ENCODE results near the gene CLTRN. TPM values are rescaled to one million over a fixed set of nuclear protein-coding genes. Genes with fewer than 3 reads are reported as not detected.

The CLTRN gene
- total and polyA plus RNA-seq, 2 donors (not counting 3 experiments of a cell fraction or from before 2014, with no cell fraction given), result 0.04 TPM; not detected in 1

DNA sequence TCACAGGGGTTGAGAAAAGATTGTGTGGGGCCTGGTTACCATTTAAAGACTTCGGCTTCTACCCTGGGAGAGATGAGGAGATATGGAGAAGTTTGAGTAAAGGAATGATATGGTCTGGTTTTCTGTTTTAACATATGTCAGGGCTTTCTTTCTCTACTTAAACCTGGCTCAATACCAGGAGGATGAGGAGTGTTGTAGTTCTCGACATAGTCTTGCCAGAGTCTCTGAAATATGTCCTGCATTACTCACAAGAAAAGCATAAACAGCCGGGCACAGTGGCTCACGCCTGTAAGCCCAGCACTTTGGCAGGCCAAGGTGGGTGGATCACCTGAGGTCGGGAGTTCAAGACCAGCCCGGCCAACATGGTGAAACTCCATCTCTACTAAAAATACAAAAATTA lies 47.5 kb downstream of the CLTRN start:
- no peak overlapping the region for H3K9ac ChIP-seq (replicated peaks; ENCODE audit: extremely low read depth, insufficient read depth, low read length)
- no peak overlapping the region for H2AFZ ChIP-seq (ENCODE audit: low read depth, low read length)
- FAIRE-seq (no peak), DNase-seq (ENCODE audit: low read depth, low spot score) (no peak)
- no peak overlapping the region for H3K4me3 ChIP-seq (replicated peaks in 1 of 3; ENCODE audit: insufficient read depth in 1 of 3, low read depth in 1 of 3, low read length in 3 of 3)
- H3K27ac ChIP-seq (ENCODE audit: insufficient read depth, low read depth, low read length), result no peak overlapping the region
- no peak for TF ChIP-seq POLR2AphosphoS5 (IDR thresholded peaks at IDR 0.05; ENCODE audit: insufficient read depth, low read depth, low read length)
- H3K9me3 ChIP-seq (replicated peaks; ENCODE audit: control insufficient read depth, insufficient read depth, low read length), result no peaks in the 10 kb centered on the region
- BruUV-seq (replicated peaks), result no TSS peak
- H3K36me3 ChIP-seq (ENCODE audit: control insufficient read depth in 2 of 2, extremely low read depth in 1 of 2, insufficient read depth in 2 of 2, low read length in 2 of 2), result no peaks in the 10 kb centered on the region
- intact Hi-C loops (cut with micrococcal nuclease), result no loop called here
- peaks cover 0 to 1% of the 10 kb centered on the region in 2 experiments for H3K27me3 ChIP-seq (ENCODE audit: control insufficient read depth in 2 of 2, insufficient read depth in 2 of 2, low read length in 2 of 2)
- H3K4me1 ChIP-seq (ENCODE audit: control insufficient read depth, extremely low read depth, insufficient read depth, low read length), result no peaks in the 10 kb centered on the region
- ChIA-PET POLR2A (no interaction called here), CTCF (no interaction called here)
- H4K20me1 ChIP-seq (replicated peaks; ENCODE audit: control insufficient read depth, extremely low read depth, insufficient read depth, low read length), result no peaks in the 10 kb centered on the region
- no peak overlapping the region for H3K4me2 ChIP-seq (ENCODE audit: insufficient read depth, low read length)
- H3K79me2 ChIP-seq (ENCODE audit: control insufficient read depth, insufficient read depth, low read length), result no peaks in the 10 kb centered on the region
- no peaks in the 10 kb centered on the region for H3K9me1 ChIP-seq (replicated peaks; ENCODE audit: control insufficient read depth, extremely low read depth, insufficient read depth, low read length)
- dilution Hi-C loops (cut with MboI; ENCODE audit: extremely low pct_ligation_motif_present, low sequenced_read_pairs), result no loop called here

DNA sequence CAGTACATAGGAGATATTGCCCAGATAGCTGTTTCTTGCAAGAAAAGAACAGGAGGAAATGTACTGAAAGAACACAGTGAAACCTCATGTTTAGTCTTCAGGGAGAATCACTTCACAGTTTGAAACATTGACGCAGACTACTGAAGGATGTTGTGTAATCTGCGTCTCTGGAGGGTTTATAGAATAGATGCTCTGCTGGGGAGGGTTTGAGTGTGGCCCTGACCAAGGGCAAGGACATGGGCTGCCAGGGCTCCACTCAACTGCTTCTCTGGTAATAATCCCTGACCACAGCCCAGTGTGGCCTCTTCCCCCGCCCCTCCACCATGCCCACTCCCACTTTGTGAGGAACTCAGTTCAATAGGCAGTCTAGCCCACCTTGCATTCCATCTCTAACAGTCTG lies 48.1 kb downstream of the CLTRN start:
- ChIA-PET POLR2A (no interaction called here), CTCF (no interaction called here)
- H3K9me1 ChIP-seq (replicated peaks; ENCODE audit: control insufficient read depth, extremely low read depth, insufficient read depth, low read length), result no peaks in the 10 kb centered on the region
- H2AFZ ChIP-seq (ENCODE audit: low read depth, low read length), result no peak overlapping the region
- no peak overlapping the region for H3K4me2 ChIP-seq (ENCODE audit: insufficient read depth, low read length)
- DNase-seq (ENCODE audit: low read depth, low spot score), result no peak
- FAIRE-seq, result no peak
- H3K9me3 ChIP-seq (replicated peaks; ENCODE audit: control insufficient read depth, insufficient read depth, low read length), result no peaks in the 10 kb centered on the region
- H3K36me3 ChIP-seq (ENCODE audit: control insufficient read depth in 2 of 2, extremely low read depth in 1 of 2, insufficient read depth in 2 of 2, low read length in 2 of 2), result no peaks in the 10 kb centered on the region
- intact Hi-C loops (cut with micrococcal nuclease), result no loop called here
- no peaks in the 10 kb centered on the region for H4K20me1 ChIP-seq (replicated peaks; ENCODE audit: control insufficient read depth, extremely low read depth, insufficient read depth, low read length)
- no peaks in the 10 kb centered on the region for H3K4me1 ChIP-seq (ENCODE audit: control insufficient read depth, extremely low read depth, insufficient read depth, low read length)
- no peak overlapping the region for H3K9ac ChIP-seq (replicated peaks; ENCODE audit: extremely low read depth, insufficient read depth, low read length)
- dilution Hi-C loops (cut with MboI; ENCODE audit: extremely low pct_ligation_motif_present, low sequenced_read_pairs), result no loop called here
- no peaks in the 10 kb centered on the region for H3K27me3 ChIP-seq (ENCODE audit: control insufficient read depth in 2 of 2, insufficient read depth in 2 of 2, low read length in 2 of 2)
- no peak overlapping the region for H3K4me3 ChIP-seq (replicated peaks in 1 of 3; ENCODE audit: insufficient read depth in 1 of 3, low read depth in 1 of 3, low read length in 3 of 3)
- H3K27ac ChIP-seq (ENCODE audit: insufficient read depth, low read depth, low read length), result no peak overlapping the region
- no peaks in the 10 kb centered on the region for H3K79me2 ChIP-seq (ENCODE audit: control insufficient read depth, insufficient read depth, low read length)
- BruUV-seq (replicated peaks), result no TSS peak
- TF ChIP-seq, protein P1, sequence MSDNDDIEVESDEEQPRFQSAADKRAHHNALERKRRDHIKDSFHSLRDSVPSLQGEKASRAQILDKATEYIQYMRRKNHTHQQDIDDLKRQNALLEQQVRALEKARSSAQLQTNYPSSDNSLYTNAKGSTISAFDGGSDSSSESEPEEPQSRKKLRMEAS (IDR thresholded peaks at IDR 0.05; ENCODE audit: insufficient read depth, insufficient read length), result no peak
- TF ChIP-seq, protein P2, sequence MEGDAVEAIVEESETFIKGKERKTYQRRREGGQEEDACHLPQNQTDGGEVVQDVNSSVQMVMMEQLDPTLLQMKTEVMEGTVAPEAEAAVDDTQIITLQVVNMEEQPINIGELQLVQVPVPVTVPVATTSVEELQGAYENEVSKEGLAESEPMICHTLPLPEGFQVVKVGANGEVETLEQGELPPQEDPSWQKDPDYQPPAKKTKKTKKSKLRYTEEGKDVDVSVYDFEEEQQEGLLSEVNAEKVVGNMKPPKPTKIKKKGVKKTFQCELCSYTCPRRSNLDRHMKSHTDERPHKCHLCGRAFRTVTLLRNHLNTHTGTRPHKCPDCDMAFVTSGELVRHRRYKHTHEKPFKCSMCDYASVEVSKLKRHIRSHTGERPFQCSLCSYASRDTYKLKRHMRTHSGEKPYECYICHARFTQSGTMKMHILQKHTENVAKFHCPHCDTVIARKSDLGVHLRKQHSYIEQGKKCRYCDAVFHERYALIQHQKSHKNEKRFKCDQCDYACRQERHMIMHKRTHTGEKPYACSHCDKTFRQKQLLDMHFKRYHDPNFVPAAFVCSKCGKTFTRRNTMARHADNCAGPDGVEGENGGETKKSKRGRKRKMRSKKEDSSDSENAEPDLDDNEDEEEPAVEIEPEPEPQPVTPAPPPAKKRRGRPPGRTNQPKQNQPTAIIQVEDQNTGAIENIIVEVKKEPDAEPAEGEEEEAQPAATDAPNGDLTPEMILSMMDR (IDR thresholded peaks at IDR 0.05; ENCODE audit: extremely low read depth in 1 of 2, insufficient read depth in 1 of 2, low read depth in 1 of 2, low read length in 2 of 2), result no peak
- TF ChIP-seq POLR2A (IDR thresholded peaks at IDR 0.05; ENCODE audit: low read depth, low read length) (no peak), POLR2AphosphoS5 (IDR thresholded peaks at IDR 0.05; ENCODE audit: insufficient read depth, low read depth, low read length) (no peak), EZH2 (IDR thresholded peaks at IDR 0.05; ENCODE audit: borderline replicate concordance, low read depth, low read length, severe bottlenecking) (no peak), GATA2 (IDR thresholded peaks at IDR 0.05; ENCODE audit: insufficient read depth, insufficient read length, low read depth, low read length) (no peak), JUN (IDR thresholded peaks at IDR 0.05; ENCODE audit: borderline replicate concordance, insufficient read depth, insufficient read length, low read depth) (no peak), FOS (IDR thresholded peaks at IDR 0.05; ENCODE audit: borderline replicate concordance, insufficient read depth, low read length) (no peak), MYC (IDR thresholded peaks at IDR 0.05; ENCODE audit: low read depth, low read length) (no peak)
